Stimulated activated naive CD8-positive, alpha-beta T cell treated with anti-CD3 and anti-CD28 coated beads, Interleukin-15, amount 100 ng/mL, for 72 hours (primary cell): Measurements from ENCODE around the gene KLHL25.

Experiments
- ATAC-seq: fragments of 150-1000 bp; cut with Tn5 transposase; 2 replicates; pipeline ENCODE4 v1.10.0; 2021; ENCODE audit warnings: mild to moderate bottlenecking, moderate library complexity
- DNase-seq, 2 donors: peaks; one replicate each; pipeline ENCODE4 v3.0.0; 2021 to 2022
- H3K27ac Mint-ChIP-seq, 2 donors: one replicate each; pipeline ENCODE4 v1.8.0; 2022; ENCODE audit warnings: mild to moderate bottlenecking in 2 of 2, mixed read lengths in 2 of 2, moderate library complexity in 2 of 2
- H3K27me3 Mint-ChIP-seq: one replicate; pipeline ENCODE4 v1.8.0; 2022; ENCODE audit warnings: mixed read lengths
- H3K4me1 Mint-ChIP-seq: one replicate; pipeline ENCODE4 v1.8.0; 2022; ENCODE audit warnings: mild to moderate bottlenecking, mixed read lengths
- H3K4me3 Mint-ChIP-seq, 2 donors: one replicate each; pipeline ENCODE4 v1.8.0; 2022; ENCODE audit warnings: mild to moderate bottlenecking in 2 of 2, mixed read lengths in 2 of 2, moderate library complexity in 1 of 2
- H3K9me3 Mint-ChIP-seq, 2 donors: one replicate each; pipeline ENCODE4 v1.8.0; 2022; ENCODE audit warnings: mixed read lengths in 2 of 2

KLHL25 gene

DNA sequence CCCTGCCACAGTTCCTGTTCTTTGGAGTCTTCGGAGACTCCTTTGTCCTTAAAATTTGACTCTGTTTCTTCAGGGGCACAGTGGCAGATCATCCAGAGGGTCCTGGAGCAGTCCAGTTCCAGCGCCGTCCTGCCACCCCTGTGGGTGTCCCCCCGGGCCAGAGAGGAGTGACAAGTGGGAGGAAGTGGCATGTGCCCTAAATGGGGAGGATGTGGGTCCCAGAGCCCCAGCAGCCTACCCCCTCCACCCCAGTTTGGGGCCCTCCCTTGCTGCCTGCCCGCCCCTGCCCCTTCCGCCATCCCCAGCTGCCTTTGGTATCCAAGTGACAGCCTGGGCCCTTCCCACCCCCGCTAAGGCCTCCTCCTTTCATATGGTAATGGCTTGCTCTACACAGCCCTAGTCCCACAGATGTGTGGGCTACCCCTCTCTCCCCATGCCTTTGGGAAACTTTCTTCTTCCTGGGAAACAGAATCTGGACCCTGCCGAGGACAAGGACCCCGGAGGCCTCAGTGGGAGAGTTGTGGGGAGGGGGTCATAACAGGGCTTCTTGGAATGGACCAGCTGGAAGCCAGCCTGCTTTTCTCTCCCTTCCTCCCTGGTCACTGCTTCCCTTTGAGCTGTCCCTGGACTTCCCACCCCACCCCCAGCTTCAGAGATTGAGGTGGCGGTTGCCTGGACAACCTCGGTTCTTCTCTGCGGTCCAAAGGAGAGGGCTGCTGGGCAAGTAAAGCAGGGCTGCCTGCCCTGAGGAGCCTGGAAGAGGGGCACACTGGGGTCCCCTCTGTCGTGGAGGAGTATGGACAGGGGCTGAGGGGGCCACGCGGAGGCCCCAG is 43.2 kb downstream of the KLHL25 start:
- no peak overlapping the region for H3K4me3 Mint-ChIP-seq
- H3K4me1 Mint-ChIP-seq, result peaks cover 40% of the 10 kb centered on the region
- ATAC-seq, result peak; percentile 61
- no peaks in the 10 kb centered on the region for H3K27me3 Mint-ChIP-seq
- H3K9me3 Mint-ChIP-seq, result no peaks in the 10 kb centered on the region
- no peak for DNase-seq
- H3K27ac Mint-ChIP-seq, result peak overlapping the region; percentile 70 to 92

- no peaks in the 10 kb centered on the region for H3K9me3 Mint-ChIP-seq
- H3K4me3 Mint-ChIP-seq, result no peak overlapping the region
- ATAC-seq, result peak; percentile 18
- no peaks in the 10 kb centered on the region for H3K27me3 Mint-ChIP-seq
- peak overlapping the region; percentile 2 to 70 for H3K27ac Mint-ChIP-seq
- H3K4me1 Mint-ChIP-seq, result peaks cover 40% of the 10 kb centered on the region
- no peak for DNase-seq
Measured at GRCh38 chr15:85750319-85751290, 44.1 kb downstream of the KLHL25 start.

GRCh38 chr15:85749261-85750151 is 45.2 kb downstream of the KLHL25 start:
- Mint-ChIP-seq H3K9me3 (no peaks in the 10 kb centered on the region), H3K27ac (peak overlapping the region in 1 of 2 donors; percentile 86), H3K27me3 (no peaks in the 10 kb centered on the region), H3K4me1 (peaks cover 40% of the 10 kb centered on the region), H3K4me3 (no peak overlapping the region)
- no peak for DNase-seq
- no peak for ATAC-seq

- no peak overlapping the region for H3K4me3 Mint-ChIP-seq
- peaks cover 37% of the 10 kb centered on the region for H3K4me1 Mint-ChIP-seq
- ATAC-seq, result no peak
- peak overlapping the region in 1 of 2 donors; percentile 86 for H3K27ac Mint-ChIP-seq
- H3K27me3 Mint-ChIP-seq, result no peaks in the 10 kb centered on the region
- DNase-seq, result no peak
- no peaks in the 10 kb centered on the region for H3K9me3 Mint-ChIP-seq
Measured at GRCh38 chr15:85748729-85749128, 46.0 kb downstream of the KLHL25 start.

- H3K27ac Mint-ChIP-seq, result peak overlapping the region in 1 of 2 donors; percentile 86
- no peak overlapping the region for H3K4me3 Mint-ChIP-seq
- H3K27me3 Mint-ChIP-seq, result no peaks in the 10 kb centered on the region
- ATAC-seq, result no peak
- no peaks in the 10 kb centered on the region for H3K9me3 Mint-ChIP-seq
- DNase-seq, result no peak
- peaks cover 37% of the 10 kb centered on the region for H3K4me1 Mint-ChIP-seq
Measured at GRCh38 chr15:85748176-85748575, 46.5 kb downstream of the KLHL25 start.

DNA sequence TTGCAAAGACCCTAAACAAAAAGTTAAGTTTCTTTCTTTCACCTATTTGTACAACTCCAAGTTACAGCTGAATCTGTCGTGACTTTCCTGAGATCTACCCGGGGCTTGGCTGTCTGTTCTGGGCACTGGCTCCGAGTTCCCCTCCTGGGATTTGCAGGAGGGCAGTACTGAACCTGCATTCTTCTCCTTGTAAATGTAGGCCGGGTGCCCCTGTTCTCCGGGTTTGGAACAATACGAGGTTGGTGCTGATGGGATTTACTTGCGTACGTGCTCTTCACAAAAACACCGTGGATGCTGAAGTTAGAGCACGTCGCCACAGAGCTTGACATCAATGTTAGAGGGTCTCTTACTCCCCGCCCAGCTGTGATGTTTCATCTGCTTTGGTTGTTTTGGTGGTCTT is 48.1 kb downstream of the KLHL25 start:
- Mint-ChIP-seq H3K4me3 (no peak overlapping the region), H3K4me1 (peaks cover 23% of the 10 kb centered on the region), H3K9me3 (no peaks in the 10 kb centered on the region), H3K27me3 (no peaks in the 10 kb centered on the region), H3K27ac (peak overlapping the region in 1 of 2 donors; percentile 54)
- ATAC-seq (no peak), DNase-seq (no peak)

DNA sequence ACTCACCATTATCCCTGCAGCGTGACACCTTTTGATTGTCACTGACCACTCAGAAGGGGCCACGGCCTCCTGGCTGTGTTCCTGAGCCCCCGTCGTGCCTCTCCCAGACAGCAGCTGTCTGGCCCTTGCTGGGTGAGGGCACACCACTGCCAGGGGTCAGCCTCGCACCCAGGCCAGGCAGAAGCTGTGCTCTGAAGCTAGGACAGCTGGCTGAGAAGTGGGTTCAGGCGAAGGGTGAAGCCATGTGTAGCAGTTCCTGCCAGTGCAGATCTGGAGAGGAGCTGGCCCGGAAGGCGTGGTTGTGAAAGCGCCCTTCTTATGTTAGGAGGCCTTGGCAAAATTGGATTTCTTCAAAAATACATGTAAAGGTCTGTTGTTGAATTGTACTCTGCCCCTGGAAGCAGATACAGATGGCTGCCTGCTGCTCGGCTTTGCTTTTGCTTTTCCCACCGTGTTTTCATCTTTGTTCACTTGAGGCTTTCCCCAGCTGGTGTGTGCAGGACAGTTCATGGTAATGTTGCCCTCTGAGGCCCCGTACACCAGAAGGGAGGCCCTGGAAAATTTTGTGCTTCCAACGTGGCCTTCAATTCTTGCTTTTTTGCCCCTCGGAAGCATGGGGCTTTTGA is 49.1 kb downstream of the KLHL25 start:
- Mint-ChIP-seq H3K9me3 (no peaks in the 10 kb centered on the region), H3K27ac (peak overlapping the region in 1 of 2 donors; percentile 78), H3K4me3 (no peak overlapping the region), H3K27me3 (no peaks in the 10 kb centered on the region), H3K4me1 (peaks cover 13% of the 10 kb centered on the region)
- ATAC-seq (no peak), DNase-seq (no peak)

DNA sequence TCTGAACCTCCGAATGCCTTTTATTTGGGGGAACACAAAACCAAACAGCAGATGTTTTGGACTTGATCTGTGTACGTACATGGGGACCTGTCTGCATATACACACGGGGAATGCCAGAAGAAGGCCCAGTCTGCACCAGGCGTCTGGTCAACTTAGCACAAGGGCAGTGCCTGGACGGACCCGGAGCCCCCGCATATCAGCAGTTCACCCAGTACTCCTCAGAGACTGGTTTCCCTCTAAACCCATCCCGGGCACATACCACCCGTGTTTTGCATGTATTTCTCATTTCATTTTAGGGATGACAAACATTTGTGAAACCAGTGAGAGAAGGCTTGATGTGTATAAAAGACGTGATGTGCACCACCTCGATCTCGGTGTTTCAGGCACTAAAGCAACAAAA is 49.7 kb downstream of the KLHL25 start:
- no peaks in the 10 kb centered on the region for H3K9me3 Mint-ChIP-seq
- H3K27me3 Mint-ChIP-seq, result no peaks in the 10 kb centered on the region
- no peak overlapping the region for H3K4me3 Mint-ChIP-seq
- peaks cover 11% of the 10 kb centered on the region for H3K4me1 Mint-ChIP-seq
- H3K27ac Mint-ChIP-seq, result no peak overlapping the region
- ATAC-seq (no peak), DNase-seq (no peak)

DNA sequence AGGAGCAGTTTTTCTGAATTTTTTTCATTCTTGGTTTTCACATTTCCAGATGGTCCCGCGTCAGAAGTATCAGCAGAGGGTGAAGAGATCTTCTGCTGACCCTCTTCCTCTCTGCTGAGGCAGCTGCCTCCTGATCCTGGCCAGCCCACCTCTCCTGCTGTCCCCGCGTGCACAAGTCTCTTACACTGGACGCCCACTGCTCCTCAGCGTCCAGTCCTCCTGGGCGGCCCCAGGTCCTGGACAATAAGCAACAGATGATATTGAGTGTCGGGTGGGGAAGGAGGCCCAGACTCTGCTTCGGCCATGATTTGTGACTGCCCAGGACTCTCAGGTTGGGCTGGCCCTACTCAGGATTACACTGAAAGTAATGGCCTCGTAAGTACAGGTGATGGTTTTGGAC is 50.1 kb downstream of the KLHL25 start:
- peaks cover 11% of the 10 kb centered on the region for H3K4me1 Mint-ChIP-seq
- ATAC-seq (no peak), DNase-seq (no peak)
- no peaks in the 10 kb centered on the region for H3K9me3 Mint-ChIP-seq
- no peak overlapping the region for H3K4me3 Mint-ChIP-seq
- no peaks in the 10 kb centered on the region for H3K27me3 Mint-ChIP-seq
- H3K27ac Mint-ChIP-seq, result peak overlapping the region; percentile 13 to 80

GRCh38 chr15:85743392-85744055 is 51.2 kb downstream of the KLHL25 start:
- no peak for ATAC-seq
- H3K27ac Mint-ChIP-seq, result peak overlapping the region in 1 of 2 donors; percentile 88

DNA sequence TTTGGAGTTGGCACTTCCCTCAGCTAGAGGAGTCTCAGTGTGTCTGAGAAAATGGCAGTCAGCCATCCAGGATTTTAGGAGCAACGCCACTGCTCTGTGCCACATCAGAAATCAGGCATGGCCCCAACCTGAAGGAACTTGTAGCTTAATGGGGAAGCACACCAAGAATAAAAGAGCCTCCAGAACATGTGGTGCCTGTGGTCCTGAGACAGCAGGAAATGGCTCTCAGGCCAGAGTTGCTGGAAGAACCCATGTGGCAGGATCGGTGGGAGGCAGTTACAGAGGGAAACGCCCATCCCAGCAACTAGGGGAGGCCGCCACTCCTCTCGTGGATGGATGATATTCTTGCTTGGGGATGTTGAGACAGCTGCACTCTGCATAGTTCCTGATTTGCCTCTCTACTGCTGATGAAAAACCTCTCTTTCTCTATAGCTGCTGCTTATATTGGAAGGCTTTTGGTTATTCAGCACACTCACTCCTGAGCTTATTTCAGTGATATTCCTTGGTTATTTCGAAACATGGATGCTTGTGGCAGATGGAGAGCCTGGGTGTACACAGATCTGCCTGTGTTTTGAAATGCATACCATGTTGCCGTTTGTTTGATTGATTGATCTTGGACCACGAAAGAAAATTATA is 52.4 kb downstream of the KLHL25 start:
- DNase-seq (no peak), ATAC-seq (no peak)
- H3K4me3 Mint-ChIP-seq, result no peak overlapping the region
- peaks cover 6% of the 10 kb centered on the region for H3K4me1 Mint-ChIP-seq
- no peaks in the 10 kb centered on the region for H3K9me3 Mint-ChIP-seq
- H3K27ac Mint-ChIP-seq, result peak overlapping the region; percentile 40 to 92
- H3K27me3 Mint-ChIP-seq, result no peaks in the 10 kb centered on the region

More at GRCh38 chr15:85743392-85744055, 51.2 kb downstream of the KLHL25 start:
- Mint-ChIP-seq H3K4me1 (peaks cover 6% of the 10 kb centered on the region), H3K27me3 (no peaks in the 10 kb centered on the region), H3K4me3 (no peak overlapping the region), H3K9me3 (no peaks in the 10 kb centered on the region)
- DNase-seq, result no peak

- H3K4me1 Mint-ChIP-seq, result peaks cover 6% of the 10 kb centered on the region
- peak overlapping the region; percentile 86 to 92 for H3K27ac Mint-ChIP-seq
- DNase-seq (no peak), ATAC-seq (no peak)
- no peaks in the 10 kb centered on the region for H3K27me3 Mint-ChIP-seq
- H3K4me3 Mint-ChIP-seq, result no peak overlapping the region
- no peaks in the 10 kb centered on the region for H3K9me3 Mint-ChIP-seq
Measured at GRCh38 chr15:85741662-85742061, 53.1 kb downstream of the KLHL25 start.

DNA sequence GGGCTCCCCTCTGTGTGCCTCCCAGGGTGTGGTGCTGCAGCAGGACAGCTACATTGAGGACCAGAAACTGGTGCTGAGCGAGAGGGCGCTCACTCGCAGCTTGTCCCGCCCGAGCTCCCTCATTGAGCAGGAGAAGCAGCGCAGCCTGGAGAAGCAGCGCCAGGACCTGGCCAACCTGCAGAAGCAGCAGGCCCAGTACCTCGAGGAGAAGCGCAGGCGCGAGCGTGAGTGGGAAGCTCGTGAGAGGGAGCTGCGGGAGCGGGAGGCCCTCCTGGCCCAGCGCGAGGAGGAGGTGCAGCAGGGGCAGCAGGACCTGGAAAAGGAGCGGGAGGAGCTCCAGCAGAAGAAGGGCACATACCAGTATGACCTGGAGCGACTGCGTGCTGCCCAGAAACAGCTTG is 53.7 kb downstream of the KLHL25 start:
- DNase-seq (no peak), ATAC-seq (no peak)
- H3K27ac Mint-ChIP-seq, result peak overlapping the region in 1 of 2 donors; percentile 54
- H3K9me3 Mint-ChIP-seq, result no peaks in the 10 kb centered on the region
- no peak overlapping the region for H3K4me3 Mint-ChIP-seq
- peaks cover 6% of the 10 kb centered on the region for H3K4me1 Mint-ChIP-seq
- H3K27me3 Mint-ChIP-seq, result no peaks in the 10 kb centered on the region

GRCh38 chr15:85737061-85737460 is 57.7 kb downstream of the KLHL25 start:
- H3K9me3 Mint-ChIP-seq, result peaks cover 10 to 18% of the 10 kb centered on the region in 2 donors
- DNase-seq (no peak), ATAC-seq (no peak)
- no peaks in the 10 kb centered on the region for H3K4me1 Mint-ChIP-seq
- H3K27me3 Mint-ChIP-seq, result no peaks in the 10 kb centered on the region
- H3K27ac Mint-ChIP-seq, result peak overlapping the region in 1 of 2 donors; percentile 59
- H3K4me3 Mint-ChIP-seq, result no peak overlapping the region
